GM15510 (cell line): Measurements from ENCODE around the gene TRABD2A.

Experiments used
- POLR2A ChIP-seq: IDR thresholded peaks from 3 replicates; pipeline ENCODE4 v1.6.1; 2011; ENCODE audit warnings: borderline replicate concordance; ENCODE audit not compliant: insufficient read length; ENCODE audit errors: extremely low read depth

The TRABD2A gene

GRCh38 chr2:84850471-84850870, 30.4 kb downstream of the TRABD2A start:
- TF ChIP-seq POLR2A, result no peak

GRCh38 chr2:84849271-84849952, 31.5 kb downstream of the TRABD2A start:
- TF ChIP-seq POLR2A, result no peak

- no peak for TF ChIP-seq POLR2A
These were observed 33.4 kb downstream of the TRABD2A start for GRCh38 chr2:84847326-84848050.

- TF ChIP-seq POLR2A, result no peak
These were observed 34.1 kb downstream of the TRABD2A start for GRCh38 chr2:84846741-84847142.

- TF ChIP-seq POLR2A, result no peak
These were observed 34.7 kb downstream of the TRABD2A start for GRCh38 chr2:84846041-84846663.

GRCh38 chr2:84844141-84844540, 36.7 kb downstream of the TRABD2A start:
- no peak for TF ChIP-seq POLR2A

GRCh38 chr2:84841577-84841976, 39.3 kb downstream of the TRABD2A start:
- no peak for TF ChIP-seq POLR2A

GRCh38 chr2:84840306-84840705, 40.6 kb downstream of the TRABD2A start:
- TF ChIP-seq POLR2A, result no peak

- TF ChIP-seq POLR2A, result no peak
These were observed 41.0 kb downstream of the TRABD2A start for GRCh38 chr2:84839851-84840250.

GRCh38 chr2:84838434-84839145, 42.3 kb downstream of the TRABD2A start:
- TF ChIP-seq POLR2A, result no peak

GRCh38 chr2:84836215-84836614, 44.7 kb downstream of the TRABD2A start:
- TF ChIP-seq POLR2A, result no peak

- TF ChIP-seq POLR2A, result no peak
These were observed 47.3 kb downstream of the TRABD2A start for GRCh38 chr2:84833481-84834150.

GRCh38 chr2:84832772-84833461, 48.0 kb downstream of the TRABD2A start:
- TF ChIP-seq POLR2A, result no peak

GRCh38 chr2:84830758-84831500, 50.0 kb downstream of the TRABD2A start:
- TF ChIP-seq POLR2A, result no peak

- no peak for TF ChIP-seq POLR2A
These were observed 50.8 kb downstream of the TRABD2A start for GRCh38 chr2:84830095-84830494.
